HG03378 (cell line): ENCODE measurements around the gene FCN3.

Experiments
- ATAC-seq: cut with Tn5 transposase; IDR thresholded peaks from one replicate; pipeline ENCODE4 v1.9.1; 2021; ENCODE audit warnings: mild to moderate bottlenecking, moderate library complexity; ENCODE audit not compliant: unreplicated experiment

Gene FCN3

DNA sequence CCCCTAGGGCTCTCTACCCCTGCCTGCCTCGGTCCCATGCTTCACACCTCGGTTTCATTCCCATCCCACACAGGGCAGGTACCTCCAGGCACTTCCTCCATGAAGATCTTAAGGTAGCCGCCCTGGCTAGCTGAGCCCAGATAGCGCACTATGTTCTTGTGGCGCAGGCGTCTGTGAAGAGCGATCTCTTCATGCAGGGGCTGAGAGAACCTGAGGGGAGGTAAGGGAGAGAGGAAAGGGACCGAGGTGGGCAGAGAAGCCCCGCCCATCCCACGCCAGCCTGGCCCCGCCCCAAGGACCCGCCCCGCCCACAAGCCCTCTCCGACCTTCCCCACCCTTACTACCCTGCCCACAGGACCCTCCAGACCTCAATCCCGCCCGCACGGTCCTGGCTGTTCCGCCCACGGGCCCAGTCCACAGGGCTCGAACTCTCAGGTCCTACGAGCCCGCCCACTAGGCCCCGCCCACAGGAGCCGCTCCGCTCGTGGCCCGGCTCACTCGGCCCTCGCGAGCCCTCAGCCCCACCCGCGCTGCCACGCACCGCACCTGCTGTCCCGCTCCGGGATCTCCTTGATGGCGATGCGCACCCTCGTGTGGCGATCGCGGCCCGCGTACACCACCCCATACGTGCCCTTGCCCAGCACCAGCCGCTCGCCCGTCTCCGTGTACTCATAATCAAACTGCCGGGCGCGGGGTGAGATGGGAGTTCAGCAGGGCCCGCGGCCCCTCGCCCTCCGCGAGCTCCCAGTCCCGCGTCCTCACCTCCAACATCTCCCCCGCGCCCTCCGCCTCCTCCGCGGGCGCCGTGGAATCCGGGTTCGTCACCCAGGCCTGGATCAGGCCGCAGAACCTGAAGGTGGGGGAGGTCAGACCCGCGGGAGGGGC, 14.2 kb downstream of the FCN3 start:
- ATAC-seq, result no peak

DNA sequence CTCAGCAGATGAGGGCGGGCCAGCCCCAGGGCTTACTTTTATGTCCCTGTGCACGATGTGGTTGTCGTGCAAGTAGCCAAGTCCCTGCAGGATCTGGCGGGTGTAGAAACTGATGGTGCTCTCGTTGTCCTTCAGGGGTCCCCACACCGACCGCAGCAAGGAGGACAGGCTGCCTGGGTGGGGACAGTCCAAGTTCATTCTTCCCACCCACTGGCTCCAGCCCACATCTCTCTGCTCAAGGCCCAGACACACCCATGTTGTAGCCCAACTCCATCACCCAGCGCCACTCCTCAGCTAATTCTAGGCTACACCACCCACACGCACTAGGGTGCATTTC, 14.8 kb downstream of the FCN3 start:
- ATAC-seq, result no peak

DNA sequence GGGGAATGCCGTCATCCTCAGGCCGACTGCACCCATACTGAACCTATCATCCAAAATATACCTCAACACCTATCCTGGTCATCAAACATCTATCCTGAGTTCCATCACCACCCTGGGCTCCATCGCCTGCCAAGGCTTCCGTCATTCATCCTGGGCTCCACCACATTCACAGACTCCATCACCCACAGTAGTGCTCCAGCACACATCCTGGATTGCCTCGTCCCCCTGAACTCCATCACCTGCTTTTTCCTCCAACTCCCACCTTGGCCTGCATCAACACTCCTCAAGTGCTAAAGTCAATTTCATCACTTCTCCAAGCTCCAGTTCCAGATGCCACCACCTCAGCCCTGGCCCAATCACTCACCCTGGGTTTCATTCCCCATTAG, 15.7 kb downstream of the FCN3 start:
- no peak for ATAC-seq

DNA sequence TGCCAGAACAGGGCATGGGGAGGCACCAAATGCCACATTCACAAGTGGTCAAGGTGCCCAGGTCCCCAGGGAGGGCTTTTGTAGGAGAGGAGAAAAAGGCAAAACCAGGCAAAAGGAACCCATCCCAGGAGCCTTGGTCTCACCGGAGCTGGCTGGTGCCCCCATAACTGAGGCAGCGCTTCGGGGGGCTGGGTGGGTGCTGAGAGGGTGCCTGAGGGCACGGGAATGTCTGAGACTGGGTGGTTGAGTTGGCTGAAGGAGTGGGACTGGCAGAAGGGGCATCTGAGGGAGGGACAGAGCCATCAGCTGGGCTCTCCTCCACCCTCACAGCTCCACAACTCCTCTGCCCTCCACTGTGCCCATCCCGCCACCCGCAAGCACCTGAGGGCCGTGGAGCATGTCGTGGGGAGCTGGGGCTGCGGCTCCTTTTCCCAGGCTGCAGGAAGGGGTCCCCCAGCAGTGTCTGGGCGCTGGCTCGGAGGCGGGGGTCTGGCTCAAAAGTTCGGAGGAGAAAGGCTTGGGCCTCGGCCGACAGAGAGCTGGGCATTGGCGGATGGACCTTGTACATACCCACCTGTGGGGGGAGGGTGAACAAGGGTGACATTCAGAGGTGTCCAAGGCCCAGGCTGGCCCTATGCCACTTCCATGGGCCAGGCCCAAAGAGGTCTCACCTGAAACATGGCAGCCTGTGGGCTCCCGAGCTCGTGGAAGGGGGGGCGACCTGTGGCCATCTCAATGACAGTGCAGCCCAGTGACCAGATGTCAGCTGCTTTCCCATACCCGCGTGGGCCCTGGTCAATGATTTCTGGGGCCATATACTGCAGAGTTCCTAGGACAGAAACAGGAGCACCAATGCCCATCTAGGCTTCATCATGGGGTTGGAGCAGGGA, 16.3 kb downstream of the FCN3 start:
- ATAC-seq, result no peak

DNA sequence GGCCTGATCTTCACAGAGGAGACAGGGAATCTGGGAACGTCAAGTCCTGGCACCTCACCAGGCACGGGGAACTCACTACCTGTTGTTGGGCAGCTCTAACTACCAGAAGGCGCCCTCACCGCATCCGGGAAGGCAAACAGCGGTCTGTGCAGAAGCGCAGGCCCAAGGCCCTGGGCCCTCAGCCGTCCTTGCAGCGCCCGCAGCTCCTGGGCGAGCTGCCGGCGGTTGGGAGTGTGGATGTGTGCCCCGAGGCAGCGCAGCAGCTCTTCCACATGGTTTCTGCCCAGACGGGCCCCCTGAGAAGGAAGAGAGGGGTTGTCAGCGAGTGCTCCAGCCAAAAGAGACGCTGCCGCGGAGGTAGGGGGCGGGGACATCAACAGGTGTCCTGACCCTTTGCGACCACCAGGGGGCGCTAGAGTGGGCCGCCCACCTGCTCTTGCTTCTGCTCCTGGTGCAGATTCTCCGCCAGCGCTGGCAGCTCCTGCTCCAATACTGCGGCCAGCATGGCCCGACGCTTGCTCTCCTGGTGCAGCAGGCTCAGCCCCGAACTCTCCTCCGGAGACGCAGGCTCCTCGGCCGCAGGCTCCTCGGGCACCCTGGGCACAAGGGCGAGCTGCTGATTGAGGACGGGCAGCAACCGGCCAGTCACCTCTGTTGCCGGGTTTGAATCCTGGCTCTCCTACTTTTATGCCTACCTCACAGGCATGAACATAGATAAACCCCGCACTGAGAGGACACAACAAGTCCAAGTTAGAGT, 17.2 kb downstream of the FCN3 start:
- no peak for ATAC-seq

DNA sequence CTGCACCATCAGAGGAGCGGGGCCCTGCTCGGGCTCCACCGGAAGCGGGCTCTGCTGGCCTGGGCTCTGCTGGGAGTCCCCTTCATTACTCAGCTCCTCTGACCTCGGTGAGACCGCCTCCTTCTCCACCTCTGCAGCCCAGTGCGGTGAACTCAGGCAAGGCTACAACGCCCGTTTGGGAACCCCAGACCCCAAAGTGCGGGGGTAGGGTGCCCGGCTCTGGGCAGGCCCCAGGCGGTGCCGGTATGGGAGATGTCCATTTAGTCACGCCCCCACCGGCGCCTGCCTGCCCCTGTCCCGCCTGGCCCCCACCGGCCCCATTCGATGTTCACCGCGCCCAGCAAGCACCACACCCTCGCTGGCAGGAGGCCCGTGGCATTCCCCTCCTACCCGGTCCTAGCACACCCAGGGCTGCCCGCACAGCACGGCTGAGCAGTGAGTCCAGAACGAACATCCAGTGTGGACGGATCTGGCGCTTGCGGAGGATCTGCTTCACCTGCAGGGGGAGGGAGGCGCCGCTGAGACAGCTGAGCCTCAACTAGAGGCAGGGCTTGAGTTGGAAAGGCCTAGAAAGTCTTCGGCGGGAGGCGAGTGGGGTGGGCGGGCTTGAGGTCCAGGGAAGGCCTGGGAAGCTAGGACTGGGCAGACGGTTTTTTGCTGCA, 17.9 kb downstream of the FCN3 start:
- ATAC-seq, result no peak

DNA sequence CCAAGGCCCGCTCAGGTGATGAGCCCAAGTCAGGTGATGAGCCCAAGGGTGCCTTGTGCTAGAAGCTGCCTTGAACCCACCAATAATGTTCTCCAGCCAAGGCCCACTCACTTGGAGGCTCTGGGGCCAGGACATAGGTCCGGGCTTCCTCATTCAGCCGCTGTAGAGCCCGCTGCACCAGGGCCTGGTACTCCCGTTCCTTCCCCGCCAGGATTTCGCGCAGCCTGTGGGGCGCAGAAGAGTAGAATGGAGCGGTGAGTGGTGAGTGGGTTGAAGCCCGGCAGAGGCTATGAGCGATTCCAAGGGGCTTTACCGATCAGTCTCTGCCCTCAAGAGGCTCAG, 18.4 kb downstream of the FCN3 start:
- ATAC-seq, result no peak

DNA sequence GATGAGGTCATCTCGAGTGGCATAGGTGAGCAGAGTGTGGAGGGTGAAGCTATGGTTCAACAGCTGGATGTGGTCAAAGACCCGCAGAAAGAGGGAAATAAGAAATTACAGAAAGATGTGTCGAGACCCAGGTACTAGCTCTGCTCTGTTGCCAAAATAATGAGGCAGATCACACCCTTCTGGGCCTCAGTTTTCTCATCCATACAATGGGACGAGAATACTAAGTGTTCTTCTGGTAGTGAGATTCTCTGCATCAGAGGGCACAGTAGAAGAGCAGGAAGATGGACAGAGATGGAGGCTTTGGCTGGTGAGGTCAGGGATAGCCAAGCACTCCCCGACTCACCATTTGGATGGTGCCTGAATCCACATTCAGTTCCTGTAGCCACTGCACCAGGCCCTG, 18.9 kb downstream of the FCN3 start:
- ATAC-seq, result no peak

DNA sequence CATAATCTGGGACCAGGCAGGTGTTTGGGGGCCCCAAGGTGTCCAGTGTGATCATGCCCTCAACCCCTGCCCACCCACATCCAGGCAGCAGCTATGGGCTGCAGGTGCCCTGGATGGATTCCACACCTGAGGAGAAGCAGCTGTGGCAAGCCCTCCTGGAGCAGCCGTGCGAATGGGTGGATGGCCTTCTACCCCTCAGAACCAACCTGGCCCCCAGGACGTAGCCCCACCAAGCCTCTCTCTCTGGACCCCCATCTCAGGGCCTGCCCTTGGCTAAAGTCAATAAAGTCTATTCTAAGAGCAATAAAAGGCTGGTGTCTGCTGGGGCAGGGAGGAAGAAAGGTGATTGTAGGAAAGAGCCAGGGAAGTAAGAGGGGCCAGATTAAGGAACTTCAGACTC, 21.0 kb downstream of the FCN3 start:
- no peak for ATAC-seq

DNA sequence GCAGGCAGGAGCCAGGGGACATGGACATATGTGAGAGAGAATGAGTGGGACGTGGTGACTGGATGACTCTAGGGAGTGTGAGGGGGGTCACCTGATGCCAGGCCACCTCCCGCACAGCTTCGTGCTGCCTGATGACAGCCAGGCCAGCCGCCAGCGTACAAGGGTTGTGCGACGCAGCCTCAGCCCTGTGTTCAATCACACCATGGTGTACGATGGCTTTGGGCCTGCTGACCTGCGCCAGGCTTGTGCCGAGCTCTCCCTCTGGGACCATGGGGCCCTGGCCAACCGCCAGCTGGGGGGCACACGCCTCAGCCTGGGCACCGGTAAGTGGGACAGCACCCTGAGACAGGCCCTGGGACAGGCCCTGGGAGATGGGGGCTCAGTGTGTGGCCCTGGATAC, 21.5 kb downstream of the FCN3 start:
- no peak for ATAC-seq

DNA sequence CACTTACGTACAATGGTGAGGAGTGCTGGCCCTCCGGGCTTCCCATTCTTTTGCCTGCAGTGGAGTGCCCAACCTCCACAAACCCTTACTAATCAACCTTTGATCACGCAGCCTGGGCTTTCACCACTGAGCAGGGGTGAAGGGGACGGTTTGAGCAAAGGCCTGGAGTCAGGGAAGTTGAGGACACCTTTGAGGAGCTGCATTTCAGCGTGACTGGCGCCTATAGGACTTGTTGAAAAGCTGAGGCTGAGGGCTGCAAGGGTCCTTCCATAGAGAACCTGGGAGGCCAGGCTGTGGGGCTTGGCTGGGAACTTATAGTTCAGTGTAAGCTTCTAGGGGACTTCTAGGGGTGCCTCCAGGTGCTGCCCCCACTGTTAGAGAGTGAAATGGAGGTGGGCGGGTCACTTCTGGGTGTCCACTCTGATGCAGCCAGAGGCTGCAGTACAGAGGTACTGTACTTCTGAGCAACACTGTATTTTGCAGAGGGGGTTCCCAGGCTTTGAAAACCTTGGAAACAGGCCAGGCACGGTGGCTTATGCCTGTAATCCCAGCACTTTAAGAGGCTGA, 23.0 kb downstream of the FCN3 start:
- ATAC-seq, result no peak

DNA sequence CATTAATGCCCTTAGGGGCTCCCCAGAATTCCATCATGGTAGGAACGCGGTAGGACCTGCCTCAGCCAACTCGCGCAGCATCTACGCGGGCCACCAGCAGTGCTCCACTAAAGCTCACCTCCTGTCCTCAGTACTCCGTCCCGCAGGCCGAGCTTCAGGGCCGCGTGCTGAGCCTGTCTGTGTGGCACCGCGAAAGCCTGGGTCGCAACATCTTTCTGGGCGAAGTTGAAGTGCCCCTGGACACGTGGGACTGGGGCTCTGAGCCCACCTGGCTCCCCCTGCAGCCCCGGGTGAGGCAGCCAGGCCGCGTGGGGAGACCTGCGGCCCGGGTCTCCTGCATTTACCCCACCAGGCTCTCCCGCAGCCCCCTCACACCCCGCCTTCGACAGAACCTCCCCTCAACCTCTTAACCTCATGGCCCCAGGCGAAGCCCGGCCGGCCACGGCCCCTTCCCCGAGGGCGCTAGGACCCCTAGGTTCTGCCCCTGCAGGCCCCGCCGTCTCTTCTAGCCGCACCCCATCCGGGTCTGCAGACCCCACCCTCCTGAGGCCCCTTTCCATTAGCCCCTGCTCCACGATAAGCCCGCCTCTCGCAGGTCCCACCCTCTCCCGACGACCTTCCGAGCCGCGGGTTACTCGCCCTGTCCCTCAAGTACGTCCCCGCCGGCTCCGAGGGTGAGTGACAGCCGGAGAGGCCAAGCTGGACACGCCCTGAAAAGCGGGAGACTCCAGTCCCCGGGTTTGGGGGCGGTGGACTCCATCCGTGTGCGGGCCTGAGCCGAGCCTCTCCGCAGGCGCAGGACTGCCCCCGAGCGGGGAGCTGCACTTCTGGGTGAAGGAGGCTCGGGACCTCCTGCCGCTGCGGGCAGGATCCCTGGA, 23.7 kb downstream of the FCN3 start:
- no peak for ATAC-seq

DNA sequence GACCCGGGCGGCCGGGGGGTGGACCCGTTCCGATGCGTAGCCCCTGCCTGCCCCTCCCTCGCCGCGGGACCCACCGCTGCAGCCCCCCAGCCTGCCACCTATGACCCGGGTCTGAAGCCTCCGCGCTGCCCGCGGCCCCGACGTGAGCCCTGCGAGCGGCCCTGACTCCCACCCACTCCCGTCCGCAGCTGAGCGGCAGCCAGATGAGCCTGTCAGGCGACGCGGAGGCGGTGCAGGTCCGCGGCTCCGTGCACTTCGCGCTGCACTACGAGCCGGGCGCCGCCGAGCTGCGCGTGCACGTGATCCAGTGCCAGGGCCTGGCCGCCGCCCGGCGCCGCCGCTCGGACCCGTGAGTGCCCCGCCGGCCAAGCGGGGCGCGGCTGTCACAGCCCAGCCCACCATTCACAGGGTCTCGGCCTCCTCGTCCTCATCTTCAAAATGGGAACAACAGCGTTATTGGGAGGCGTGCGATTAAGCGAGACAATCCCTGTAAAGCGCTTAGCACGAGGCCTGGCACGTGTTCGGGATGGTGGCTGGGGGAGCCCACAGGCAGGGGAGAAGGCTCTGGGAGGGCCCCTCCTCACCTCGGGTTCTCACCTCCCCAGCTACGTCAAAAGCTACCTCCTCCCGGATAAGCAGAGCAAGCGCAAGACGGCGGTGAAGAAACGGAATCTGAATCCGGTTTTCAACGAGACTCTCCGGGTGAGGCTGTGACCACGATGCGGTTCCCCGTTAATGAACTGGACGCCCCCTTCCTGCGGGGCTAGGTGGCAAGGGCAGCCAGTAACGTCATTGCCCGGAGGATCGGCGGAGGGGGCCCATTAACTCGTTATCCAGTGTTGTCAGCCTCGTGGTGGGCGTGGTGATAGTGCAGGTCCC, 24.6 kb downstream of the FCN3 start:
- ATAC-seq, result no peak

DNA sequence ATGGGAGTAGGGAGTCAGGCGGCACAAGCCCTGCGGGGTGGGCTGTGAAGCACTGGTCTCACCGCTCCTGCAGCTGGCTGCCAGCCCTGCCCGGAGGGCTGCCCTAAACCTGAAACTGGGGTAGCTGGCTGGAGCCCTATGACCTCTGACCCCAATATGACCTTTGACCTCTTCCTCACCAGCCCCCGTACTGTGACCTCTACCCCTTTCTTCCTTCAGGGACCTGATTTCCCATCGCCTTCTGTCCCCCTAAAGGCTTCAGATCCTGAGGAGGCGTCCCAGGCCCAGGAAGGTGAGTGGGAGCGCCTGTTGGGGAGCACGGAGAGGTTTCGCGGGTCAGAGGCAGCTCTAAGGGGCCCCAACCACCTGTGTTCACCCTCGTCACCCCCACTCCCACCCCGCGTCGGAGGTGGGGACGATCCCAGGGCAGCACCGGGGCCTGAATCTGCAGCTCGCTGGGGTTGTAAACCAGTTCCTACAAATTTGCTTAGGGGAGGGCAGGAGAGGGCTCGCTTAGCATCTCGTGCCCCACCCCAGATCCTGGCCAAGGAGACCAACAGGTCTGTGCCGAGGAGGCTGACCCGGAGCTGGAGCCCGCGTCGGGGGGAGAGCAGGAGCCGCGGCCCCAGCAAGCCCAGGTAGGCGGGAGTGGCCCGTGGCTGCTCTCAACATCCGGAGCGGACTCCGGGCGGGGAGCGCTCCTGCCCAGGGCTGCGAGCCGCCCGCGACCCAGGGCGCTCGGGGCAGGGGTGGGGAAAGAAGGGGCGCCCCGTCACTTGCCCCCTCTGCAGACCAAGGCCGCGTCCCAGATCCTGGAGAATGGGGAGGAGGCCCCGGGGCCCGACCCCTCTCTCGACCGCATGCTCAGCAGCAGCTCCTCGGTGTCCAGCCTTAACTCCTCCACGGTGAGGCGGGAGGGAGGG, 25.5 kb downstream of the FCN3 start:
- no peak for ATAC-seq

DNA sequence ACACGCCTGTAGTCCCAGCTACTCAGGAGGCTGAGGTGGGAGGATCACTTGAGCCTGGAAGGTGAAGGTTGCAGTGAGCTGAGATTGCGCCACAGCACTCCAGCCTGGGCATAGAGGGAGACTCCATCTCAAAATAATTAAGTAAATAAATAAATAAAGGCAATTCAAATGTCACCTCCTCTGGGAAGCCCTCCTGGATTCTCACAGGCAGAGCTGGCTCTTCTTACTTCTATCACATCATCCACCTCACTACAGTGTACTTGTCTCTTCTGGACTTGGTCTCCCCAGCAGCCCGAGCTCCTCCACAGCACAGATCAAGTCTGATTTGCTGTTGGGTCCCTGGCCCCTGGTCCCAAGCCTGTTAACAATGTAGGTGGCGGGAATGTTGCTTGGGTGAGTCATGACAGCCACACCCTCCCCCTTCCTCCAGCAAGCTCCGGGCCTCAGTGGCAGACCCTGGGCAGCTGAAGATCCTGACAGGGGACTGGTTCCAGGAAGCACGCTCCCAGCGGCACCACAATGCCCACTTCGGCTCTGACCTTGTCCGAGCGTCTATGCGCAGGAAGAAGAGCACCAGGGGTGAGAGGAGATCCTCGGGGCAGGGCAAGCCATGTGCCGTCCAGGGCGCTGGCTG, 27.5 kb downstream of the FCN3 start:
- ATAC-seq, result no peak

DNA sequence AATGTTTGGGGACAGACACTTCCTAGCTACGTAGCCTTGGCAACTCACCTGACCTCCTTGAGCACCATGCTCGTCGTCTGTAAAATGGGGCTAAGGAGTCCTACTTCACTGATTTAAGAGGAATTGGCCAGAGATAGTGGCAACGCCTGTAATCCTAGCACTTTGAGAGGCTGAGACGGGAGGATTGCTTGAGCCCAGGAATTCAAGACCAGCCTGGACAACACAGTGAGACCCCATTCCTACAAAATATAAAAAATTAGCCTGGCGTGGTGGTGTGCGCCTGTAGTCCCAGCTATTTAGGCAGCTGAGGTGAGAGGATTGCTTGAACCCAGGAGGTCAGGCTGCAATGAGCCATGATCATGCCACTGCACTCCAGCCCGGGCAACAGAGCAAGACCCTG, 28.3 kb downstream of the FCN3 start:
- ATAC-seq, result no peak

DNA sequence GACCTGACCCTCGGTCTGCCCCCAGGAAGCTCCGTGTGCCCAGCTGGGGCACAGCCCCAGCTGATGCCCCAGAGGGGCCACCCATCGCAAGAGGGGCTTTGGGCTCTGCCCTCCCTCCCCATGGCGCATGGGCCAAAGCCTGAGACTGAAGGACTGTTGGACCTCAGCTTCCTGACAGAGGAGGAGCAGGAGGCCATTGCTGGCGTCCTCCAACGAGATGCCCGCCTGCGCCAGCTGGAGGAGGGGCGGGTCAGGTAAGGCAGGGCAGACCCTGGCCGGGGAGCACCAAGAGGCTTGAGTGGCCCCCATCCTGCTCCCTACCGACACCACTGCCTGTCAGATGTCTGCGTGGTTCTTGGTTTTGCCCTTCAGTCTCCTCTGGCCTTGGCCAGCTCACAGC, 29.4 kb downstream of the FCN3 start:
- ATAC-seq, result no peak
